Measurements from ENCODE around the gene ELMO1.

The ELMO1 gene

DNA sequence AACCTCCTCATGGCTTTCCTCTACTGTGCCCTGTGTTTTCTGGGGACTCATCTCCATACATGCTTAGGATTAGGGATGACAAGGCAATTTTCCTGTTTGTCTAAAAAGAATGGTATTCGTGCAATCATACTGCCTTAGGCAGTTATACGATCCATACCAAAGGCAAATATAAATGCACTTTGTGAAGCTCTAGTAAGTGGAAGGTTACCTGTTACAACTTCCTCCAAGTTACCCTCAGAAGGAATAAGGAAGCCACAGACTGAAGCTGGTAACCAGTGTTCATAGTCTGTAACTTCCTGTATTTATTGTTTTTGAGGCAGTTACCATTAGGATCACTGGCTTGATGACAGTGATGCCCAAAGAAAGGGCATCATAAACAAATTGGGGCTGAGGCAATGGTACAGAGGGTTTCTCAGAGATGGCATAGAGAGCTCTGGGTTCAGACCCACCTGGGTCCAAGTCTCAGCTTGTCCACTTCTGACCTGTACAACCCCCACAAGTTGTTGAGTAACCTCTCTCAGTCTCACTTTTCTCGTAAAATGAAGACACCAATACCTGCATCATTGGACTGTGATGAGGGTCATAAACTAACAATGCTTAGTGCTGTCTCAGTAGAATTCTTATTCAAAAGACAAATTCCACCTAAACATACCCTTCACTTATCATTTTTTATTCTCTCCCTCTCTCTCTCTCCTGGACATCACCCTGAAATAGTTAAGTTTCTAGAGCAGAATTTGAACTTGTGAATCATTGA lies 138.2 kb downstream of the ELMO1 start:
- DNase-seq (ENCODE audit: low spot score) = no peak

DNA sequence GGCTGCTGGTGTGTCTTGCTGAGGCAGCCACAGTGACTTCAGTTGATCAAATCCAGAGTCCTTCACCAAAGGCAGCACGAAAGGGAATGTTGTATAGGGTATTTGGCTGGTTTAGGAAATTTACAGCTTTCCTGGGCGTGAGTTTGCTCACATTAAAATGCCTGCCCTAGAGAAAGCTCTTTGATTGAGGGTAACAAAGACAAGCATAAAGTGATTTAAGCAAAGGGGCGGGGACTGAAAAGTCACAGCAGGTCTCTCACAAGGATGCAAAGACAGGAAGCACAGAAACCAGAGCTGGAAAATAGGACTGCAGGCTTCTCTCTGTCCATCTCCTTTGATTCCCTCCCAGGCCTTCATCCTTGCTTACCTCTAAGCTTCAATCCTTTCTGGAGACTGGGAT lies 139.2 kb downstream of the ELMO1 start:
- DNase-seq (ENCODE audit: low spot score) = no peak

DNA sequence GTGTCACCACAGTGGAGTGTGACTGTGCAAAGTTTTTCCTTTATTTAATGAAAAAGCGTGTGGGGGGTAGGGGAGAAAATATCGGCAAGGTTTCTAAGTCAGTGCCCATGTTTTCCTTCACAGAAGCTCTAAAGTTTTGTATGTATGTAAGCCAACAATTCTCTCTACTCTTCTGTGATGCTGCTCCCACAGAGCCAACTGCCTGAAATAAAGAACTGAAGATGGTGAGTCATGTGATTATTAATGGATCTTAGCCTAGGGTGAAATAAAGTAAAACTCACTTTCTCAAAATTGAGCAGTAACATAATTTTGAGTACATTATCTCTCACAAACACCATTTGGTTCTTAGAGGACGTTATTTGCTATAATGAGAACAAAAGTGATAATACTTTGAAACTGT lies 143.7 kb downstream of the ELMO1 start:
- no peak for DNase-seq (ENCODE audit: low spot score)

DNA sequence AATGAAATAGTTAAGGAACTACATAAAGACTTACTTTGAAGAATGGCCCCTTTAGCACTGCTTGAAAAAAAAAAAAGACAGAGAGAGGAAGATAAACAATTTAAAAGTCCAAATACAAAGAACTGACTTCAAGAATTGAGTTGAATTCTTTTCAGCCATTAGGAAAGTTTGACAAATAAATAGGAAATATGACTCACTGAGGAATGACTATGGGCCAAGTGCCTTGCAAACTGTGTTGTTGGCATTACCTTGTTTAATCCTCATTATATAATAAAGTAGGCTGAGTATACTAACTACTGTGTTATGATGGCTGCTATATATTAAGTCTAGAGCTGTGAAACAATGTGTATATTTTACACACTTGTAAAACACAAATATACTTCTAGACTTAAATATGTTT lies 151.1 kb downstream of the ELMO1 start:
- no peak for DNase-seq (ENCODE audit: low spot score)

DNA sequence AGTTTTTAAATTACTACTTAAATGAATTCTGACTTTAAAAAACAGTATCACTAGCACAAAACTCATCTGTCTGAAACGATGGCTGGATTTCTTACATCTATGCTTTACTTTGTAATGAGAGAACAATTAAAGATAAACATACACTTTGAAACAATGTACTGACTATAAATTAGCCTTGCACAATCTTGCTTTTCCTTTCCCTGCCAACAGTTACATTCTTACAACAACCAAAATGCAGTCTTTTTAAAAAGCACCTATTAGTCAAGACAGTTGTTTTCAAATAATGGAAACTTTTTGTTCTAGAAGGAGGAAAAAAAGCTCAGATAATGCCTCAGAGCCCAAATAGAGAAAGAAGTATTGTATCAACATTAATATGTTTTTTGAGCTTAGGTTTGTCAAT lies 153.3 kb downstream of the ELMO1 start:
- no peak for DNase-seq (ENCODE audit: low spot score)

DNA sequence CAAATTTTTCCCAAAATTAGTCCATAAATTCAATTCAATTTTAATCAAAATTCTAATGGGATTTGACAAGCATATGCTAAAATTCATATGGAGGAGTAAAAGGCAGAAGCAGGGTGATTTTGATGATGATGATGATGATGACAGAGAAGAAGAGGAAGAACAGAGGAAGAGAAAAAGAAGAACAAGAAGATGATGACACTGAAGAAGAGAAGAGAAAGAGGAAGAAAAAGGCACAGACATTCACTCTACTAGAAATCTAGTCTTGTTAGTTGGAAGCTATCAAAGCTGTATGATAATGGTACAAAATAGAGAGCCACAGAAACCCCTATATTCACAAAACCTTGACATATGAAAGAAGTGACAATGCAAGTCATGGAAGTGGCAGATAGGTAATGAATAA lies 157.9 kb downstream of the ELMO1 start:
- DNase-seq (ENCODE audit: low spot score) = no peak

DNA sequence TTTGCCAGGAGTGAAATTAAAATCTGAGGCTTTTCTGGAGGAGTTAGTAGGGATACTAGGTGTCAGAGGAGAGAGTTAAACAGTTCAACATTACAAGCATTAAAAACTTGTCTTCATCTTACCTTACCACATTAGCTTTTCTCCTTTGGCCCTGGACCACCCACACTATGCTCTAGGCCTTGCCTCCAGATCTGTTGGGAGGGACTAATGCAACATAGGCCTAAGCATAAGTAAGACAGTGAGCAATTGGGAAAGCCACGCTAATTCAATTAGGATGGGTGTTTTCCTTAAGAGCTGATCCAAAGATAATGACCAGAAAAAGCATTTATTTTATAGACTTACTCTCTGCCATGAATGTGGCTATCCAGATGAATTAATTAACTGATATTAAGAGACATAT lies 158.9 kb downstream of the ELMO1 start:
- no peak for DNase-seq (ENCODE audit: low spot score)

DNA sequence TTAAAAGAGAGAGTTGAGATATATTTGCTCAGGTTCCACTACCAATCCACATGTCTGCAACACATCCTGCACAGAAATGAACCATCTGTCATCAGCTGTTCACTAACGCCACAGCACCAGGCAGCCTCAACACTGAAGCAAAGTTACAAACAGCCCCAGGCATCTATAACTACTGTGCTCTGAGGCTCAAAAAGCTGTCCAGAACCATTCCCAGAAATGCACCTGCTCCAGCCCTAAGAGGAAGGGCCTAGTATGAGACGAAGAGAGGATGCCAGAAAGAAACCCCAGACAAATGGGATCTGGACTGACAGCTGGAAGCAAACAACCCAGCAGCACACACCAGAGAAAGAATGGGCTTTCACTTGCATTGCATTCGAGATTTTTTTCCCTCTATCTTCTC lies 159.3 kb downstream of the ELMO1 start:
- no peak for DNase-seq (ENCODE audit: low spot score)

DNA sequence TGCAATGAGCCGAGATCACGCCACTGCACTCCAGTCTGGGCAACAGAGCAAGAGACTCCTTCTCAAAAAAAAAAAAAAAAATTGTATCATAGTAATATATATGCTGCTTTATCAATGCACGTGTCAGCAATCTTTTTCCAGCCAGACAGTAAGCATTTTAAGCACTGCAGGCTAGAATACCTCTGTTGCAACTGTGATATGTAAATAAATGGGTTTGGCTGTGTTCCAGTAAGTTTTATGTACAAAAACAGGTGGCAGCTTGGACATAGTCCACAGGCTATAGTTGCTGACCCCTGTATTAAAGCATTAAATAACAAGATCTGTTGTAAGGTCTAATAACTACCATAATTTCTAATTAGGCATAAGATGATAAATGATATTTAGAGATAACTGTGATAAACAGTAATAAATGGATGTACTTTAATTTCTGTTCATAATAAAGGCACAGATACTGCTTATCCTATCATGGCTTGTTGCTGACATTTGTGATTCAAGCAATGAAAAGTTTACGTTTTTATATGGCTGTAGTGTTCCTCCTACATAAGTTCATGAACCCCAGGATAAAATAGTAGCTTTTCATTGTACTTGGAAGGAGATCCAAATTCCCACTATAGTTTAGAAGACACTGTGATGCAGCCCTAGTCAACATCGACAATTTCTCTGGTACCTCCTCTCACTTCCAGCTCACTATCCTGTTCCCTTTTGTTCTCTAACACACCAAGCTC lies 161.4 kb downstream of the ELMO1 start:
- DNase-seq (ENCODE audit: low spot score) = no peak

DNA sequence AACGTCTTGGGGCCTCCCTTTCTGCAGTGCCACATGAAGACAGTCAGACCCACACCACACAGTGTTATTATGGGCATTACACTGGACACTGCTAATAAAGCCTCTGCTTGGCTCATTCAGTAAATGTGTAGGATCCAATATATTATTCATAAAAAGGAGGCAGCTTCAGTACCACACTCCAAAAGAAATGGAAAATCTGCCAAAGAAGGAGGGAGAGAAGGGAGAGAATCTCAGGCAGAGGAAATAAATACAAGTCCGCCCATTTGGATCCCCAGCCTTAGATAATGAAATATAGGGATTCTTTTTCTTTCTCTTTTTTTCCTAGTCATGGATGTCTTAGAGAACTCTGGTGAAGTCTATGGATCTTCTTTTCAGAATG lies 162.2 kb downstream of the ELMO1 start:
- DNase-seq (ENCODE audit: low spot score) = no peak

DNA sequence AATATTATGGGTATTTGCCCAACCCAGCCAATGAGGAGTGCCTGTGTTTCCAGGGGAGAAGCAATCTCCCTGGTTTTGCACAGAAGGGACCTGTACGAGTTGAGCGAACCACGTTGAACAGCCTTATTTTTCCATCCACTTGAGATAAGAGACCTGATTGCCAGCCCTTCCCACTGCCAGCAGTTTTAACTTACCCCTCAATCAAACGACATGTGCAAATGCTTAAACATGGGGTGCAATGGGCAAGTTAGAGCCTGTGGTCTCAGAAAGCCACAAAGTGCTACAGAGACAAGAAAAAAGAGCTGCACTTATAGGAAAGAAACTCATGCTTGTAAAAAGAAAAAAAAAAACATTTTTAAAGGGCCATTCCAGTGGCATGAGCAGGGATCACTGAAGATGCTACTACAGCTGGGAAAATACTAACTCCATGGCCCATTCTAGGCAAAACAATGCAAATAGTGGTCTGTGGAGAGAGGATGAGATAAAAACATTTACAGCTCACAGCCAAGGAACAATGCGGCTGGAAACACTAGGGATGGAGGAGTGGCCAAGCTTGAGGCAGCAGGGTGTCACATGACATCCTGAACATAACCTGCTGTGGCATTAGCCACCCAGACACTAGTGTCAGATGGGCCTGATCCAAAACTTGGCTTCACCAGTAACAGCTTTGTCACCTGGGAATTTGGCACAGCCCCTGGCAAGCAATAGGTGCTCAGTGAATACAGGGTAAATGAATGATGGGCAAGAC lies 162.8 kb downstream of the ELMO1 start:
- DNase-seq (ENCODE audit: low spot score) = no peak

DNA sequence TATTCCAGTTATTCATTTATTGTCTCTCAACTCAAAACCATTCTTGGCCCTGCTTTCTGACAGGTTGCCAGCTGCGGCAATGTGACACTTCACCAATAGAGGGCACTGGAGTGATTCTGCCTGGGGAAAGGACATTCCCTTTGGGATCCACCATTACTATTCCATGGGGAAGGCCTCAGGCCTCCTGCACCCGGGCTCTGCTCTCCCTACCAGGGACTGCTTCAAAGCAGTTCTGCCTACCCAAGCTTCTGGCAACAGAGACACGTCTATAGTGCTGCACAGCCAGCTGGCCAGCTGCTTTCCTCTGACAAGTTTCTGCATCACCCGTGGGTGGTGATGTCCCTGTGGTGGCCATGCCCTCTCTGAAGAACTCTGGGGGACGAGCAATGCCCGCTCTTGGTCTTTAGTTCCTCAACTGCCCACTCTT lies 163.8 kb downstream of the ELMO1 start:
- peak; percentile 36 for DNase-seq (ENCODE audit: low spot score)

DNA sequence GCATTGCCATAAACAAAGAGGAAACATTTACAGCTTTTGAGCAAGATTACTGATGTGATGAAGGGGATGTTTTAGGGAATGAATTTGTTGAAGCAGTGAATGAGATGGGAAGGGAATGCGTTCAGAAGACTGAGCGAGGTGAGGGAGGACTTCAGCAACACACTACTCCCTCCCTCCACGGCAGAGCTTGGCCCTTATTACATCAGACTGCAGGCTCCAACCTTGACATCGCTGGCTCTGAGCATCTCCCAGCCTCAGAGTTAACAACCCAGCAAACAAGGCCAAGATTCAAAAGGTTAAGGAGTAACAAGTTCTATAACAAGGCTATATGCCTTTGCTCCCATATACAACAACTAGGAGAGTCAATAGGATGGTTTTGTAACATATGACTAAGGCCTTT lies 164.4 kb downstream of the ELMO1 start:
- DNase-seq (ENCODE audit: low spot score) = no peak

DNA sequence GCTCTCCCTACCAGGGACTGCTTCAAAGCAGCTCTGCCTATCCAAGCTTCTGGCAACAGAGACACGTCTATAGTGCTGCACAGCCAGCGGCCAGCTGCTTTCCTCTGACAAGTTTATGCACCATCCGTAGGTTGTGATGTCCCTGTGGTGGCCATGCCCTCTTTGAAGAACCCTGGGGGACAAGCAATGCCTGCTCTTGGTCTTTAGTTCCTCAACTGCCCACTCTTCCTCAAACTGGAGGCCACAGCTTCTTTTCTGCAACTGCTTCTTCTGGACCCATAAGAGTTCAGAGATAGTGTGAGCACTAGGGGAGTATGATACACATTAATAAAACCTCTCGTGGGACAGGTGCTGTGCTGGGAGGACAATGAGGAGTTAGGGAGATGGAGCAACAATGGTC lies 164.9 kb downstream of the ELMO1 start:
- DNase-seq (ENCODE audit: low spot score) = no peak

DNA sequence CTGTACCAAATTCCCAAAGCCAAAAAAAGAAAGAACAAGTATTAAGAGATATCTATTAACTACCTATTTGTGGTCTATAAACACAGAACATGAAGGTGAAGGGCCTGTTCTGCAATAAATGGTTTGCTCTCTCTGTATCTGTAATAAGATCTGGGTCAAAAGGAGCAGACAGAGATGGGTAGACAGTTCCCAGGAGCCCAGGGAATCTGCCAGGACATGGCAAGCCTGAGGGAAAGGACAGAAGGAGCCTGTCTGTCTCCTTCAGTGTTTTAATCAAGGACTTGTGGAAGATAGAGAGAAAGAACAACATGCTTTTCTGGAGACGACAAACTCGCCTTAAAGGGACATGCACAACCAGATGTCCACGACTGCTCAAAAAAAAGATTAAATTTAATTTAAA lies 165.7 kb downstream of the ELMO1 start:
- no peak for DNase-seq (ENCODE audit: low spot score)

DNA sequence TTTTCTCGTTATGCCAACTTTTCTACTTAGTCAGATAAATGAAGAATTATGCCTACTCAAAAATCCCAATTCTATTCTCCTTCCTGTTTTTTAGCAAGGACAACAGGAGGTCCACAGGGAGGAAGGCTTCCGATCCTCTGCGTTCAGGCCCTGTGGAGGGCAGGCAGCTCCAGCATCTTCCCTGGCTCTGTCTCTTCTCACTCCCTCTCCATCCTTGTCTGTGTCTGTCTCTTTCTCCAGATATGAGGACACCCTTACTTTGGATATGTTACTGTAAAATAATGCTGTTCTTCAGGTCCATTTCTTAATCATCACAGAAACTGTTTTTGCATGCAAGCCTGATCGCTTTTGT lies 166.6 kb downstream of the ELMO1 start:
- no peak for DNase-seq (ENCODE audit: low spot score)

DNA sequence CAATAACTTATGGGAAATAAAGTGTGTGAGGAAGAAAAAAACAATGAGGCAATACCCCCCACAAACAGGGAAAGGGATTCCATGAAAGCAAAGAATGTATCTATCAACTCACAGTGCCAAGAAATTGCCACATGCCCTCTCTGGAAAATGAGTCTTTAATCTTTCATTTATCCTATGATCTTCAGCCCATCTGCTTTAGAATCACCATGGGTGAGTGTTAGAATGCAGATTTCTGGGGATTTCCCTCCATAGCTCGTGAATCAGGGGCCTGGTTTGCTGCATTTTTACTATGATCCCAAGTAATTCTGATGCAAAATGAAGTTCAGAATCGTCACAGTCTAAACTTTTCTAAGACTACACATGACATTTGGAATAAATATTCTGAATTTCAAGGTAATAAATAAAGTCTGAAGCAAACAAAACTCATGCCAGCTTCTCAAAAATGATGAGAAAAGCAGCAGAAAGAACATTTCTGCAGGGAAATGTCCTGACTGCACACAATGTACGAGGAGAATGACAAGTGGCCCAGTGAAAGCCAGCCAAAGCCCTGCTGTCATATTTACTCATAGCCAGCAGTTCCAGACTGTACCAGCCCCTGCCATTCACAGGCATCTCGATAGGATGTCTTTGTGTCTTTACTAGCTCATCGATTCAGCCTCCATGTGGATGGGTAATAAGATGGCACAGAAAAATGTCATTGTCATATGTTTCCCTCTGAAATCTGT lies 167.1 kb downstream of the ELMO1 start:
- DNase-seq (ENCODE audit: low spot score) = no peak

DNA sequence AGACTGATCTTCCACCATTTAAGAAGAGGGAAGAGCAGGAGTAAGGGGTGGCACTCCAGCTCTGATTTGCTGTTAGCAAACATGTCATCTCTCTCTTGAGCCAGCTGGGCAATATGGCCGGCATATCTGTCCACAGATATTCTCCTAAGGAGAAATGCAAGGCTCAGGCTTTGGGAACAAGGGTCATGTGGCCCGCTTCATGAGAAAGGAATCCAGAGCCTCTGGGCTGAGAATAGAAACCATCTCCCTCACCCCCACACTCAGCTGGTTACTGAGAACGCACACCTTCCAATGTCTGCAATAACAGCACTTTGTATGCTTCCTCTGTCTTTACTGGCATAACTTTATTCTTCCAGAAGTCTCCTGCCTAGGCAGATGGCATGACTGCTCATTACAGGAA lies 171.2 kb downstream of the ELMO1 start:
- no peak for DNase-seq (ENCODE audit: low spot score)

DNA sequence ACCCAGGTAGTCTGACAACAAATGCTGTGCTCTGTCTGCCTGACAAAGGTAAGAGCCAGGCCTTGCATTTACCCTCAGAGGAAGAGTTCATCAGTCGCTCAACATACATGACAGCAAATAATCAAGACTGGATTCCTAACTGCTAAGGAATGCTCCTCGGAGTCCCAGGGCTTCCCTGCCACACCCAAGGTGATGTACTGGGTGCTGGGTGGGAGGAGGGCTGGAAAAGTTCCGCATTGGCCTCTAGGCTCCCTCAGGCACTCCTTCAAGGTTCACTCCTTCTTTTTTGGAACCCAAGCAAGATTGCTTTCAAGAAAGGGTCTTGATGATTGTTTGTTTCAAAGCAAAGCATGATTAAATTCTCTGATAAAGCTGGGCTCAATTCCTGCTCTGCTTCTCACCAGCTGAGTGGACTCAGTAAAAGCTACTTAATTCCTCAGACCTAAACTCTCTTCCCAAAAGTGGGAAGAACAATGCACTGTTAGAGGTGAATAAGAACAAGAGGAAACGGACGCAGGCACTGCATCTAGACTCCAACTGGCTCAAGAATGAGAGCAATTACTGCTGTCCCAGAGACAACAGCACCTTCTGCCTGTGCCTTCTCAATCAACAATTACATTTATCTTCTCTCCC lies 173.5 kb downstream of the ELMO1 start:
- no peak for DNase-seq (ENCODE audit: low spot score)

DNA sequence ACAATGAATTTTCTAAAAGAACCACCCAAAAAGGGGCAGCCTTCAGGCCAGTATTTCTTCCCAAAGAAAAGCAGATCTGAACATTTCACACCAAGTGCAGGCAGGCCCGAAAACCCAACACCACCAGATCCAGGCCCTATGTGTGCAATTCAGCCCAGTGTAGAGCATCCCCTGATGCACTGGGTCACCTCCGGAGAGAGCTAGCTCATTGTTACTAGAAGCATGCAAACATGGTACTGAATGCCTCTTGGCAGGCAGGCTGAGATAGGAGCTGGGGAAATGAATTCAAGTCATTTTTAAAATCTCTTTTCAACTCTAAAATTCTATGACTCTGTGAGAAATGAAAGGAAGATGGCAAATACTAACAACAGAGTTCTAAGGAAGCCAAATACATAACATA lies 174.8 kb downstream of the ELMO1 start:
- no peak for DNase-seq (ENCODE audit: low spot score)

DNA sequence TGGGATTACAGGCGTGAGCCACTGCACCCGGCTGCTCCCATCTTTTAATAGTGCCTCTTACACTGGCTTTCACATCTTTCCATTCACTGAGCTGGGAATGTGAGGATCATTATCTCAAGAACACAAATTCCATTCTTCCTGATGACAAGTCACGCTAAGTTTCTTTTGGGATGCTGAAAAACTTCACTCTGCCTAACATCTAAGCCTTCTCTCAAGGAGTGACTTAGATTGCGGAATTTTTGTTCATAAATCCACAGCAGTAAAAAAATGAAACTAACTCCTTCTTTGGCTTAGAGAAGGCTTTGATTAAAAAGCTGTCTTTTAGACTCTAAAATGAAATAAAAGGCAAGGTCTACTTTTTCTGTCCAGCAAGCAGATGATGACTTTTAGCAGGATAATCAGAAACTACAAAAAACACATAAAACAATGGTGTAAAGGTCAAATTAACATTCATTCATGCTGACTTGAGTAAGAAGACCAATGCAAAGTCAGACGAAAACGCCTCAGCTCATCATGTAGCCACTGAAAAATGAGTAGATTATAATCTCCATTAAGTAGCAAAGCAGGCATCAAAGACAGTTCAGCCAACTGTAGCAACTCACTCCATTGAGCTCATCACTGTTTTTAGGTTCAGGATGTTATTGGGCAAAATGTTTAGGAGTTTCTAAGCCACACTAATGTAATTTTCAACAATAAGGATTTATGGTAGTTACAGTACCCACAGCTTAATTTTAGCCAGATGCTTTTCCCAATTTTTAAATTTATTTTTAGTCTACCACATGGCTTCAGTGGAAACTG lies 178.8 kb downstream of the ELMO1 start:
- no peak for DNase-seq (ENCODE audit: low spot score)
